ENCODE results near the gene WNT7B.
"Not testable (repeated sequence)": the region's sequence is repeated elsewhere in the genome, so short reads cannot be mapped to it uniquely, and the experiment has no call there.

WNT7B gene

DNA sequence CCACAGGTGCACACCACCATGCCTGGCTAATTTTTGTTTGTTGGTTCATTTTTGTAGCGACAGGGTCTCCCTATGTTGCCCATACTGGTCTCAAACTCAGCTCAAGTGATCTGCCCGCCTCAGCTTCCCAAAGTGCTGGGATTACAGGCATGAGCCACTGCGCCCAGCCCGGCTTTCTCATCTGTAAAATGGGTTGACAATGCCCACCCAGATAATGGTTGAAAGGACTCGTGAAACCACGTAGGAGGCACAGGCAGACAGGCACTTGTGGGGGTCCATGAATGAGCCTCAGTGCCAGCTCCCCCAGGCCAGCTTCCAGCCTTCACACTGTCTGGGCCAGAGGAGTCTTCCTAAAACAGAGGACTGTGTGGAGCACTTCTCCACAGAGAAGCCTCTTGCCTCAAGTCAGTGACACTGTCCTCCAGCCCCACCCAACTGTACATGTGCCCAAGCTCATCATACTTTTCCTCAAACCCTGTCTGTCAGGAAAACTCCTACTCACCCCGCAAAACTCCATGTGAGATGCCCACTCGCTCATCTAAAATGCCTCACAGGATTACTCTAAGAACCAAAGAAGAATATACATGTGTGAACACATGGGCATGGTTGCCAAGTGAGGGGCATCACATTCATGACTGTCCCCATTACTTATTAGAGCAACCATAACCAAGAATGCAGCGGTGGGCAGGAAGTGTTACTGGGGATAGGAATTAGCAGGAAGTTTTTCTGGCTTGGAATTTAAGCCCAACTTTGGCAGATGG, 32.1 kb upstream of the WNT7B start:
- no peak for DNase-seq

DNA sequence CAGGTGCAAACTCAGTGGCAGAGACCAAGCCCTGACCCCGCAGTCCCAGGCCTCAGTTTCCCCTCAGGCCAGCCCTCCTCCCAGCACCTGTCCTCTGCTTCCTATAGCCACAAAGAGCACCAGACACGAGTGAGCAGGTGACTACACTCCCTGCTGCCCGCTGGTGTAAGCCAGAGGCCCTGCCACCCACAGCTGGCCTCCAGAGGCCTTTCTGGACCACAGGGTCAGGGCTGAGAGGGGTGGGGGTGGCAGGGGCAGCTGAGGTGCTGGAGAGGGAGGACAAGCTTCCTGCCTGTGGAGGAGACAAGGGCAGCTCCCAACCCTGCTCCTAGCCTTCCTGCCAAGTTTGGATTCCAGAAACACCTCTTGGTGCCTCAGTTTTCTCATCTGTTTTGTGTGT, 31.3 kb upstream of the WNT7B start:
- no peak for DNase-seq

DNA sequence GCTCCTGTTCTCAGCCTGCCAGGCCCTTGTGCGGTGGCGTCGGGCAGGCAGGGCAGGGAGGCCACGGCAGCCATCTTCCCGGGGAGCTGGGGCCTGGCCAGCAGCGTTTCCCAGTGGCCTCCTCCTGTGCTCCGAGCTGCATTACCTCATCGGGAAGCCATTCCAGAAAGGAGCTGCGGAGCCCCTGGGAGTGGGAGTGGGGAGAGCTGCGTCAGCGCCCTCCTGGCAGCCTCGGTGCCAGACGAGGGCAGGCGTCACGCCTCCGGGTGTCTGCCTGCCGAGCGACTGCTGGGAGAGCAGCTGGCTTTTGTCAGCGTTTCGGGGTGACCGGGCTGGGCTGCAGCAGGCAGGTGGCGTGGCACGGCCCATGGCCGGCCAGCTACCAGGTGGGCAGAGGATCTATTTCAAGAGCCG, 30.9 kb upstream of the WNT7B start:
- peak in 6 of 56 donors; percentile 23 to 70 (median 35) for DNase-seq

DNA sequence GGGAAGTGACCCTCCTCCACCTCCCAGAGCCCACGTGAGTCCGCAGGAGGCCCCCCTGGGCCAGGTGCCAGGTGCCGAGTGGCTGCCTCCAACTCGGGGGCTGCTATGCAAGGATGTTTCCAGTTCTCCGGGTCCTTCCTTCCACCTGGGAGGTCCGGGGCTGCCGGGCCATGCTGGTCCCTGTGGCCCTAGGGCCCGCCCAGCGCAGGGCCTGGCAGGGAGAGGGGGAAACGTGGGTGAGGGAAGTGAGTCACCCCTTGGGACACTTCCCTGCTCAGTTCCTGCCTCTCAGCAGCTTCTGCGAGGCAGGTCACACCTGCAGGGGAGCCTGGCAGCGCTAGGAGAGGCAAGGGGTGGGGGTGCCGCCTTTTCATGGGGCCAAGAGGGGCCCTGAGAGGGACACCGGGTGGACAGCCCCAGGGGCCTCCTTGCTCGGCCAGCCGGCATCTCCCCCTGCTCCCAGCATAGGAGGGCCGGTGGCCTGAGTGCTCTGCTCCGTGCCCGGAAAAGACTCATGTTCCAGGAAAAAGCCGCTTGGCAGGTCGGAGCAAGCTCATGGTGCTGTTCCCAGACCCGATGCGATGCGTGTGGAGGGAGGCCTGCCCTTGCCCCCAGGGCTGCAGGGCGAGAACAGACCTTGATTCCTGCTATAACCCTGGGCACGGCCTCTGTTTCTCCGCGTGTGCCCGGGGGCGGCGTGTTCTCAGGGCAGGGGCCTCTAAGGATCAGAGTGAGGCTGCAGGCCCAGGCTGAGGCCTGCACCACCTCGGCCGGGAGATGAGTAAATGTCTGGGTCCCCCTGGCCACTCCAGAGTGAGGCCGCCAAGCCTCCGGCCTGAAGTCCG, 30.3 kb upstream of the WNT7B start:
- DNase-seq = no peak

DNA sequence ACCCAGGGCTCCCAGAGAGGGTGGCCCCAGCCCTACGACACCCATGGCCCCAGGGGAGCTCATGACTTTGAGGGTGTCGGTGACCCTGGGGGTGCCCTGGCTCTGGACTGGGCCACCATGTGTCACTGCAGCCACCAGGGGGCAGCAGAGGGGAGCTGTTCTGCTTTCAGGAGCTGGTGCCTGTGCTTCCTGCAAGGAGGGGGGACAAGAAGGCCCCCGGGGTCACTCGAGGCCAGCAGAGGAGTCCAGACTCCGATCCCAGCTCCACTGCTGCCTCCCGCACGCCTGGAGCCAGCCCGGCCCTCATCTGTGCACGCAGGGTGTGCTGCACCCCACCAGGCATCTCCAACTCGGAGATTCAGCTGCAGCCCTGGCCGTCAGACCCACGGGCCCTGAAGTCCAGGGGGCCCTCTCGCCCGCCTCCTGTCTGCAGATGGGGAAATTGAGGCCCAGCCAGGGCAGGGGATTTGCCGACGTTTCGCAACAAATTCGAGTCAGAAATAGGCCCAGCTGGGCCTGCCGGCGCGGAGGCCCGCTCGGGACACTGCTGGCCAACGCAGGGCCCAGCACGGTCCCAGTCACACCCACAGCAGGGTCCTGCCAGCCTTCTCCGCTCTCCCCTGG, 29.5 kb upstream of the WNT7B start:
- DNase-seq = peak in 55 of 56 donors; percentile 22 to 96 (median 78)

DNA sequence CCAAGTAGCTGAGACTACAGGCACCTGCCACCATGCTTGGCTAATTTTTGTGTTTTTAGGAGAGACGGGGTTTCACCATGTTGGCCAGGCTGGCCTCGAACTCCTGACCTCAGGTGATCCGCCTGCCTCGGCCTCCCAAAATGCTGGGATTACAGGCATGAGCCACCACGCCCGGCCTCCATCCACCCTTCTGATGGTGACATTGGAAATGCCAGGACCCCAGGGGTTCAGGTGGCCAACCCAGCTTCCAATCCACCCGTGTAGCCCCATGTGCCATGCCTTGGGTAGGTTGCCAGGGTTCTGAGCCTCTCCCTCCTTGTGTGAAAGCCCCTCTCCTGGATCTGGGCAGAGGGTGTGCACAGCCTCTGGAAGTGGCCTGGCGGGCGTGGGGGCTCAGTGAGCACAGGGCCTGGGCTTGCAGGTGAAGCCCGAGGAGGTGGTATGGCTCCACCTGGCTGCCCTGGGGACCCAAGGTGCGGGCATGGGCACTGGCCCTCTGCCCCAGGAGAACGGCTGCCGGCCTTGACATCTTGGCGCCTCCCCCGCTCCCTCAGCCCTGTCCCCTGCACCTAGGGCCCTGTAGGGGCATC, 28.2 kb upstream of the WNT7B start:
- DNase-seq = not testable (repeated sequence)

DNA sequence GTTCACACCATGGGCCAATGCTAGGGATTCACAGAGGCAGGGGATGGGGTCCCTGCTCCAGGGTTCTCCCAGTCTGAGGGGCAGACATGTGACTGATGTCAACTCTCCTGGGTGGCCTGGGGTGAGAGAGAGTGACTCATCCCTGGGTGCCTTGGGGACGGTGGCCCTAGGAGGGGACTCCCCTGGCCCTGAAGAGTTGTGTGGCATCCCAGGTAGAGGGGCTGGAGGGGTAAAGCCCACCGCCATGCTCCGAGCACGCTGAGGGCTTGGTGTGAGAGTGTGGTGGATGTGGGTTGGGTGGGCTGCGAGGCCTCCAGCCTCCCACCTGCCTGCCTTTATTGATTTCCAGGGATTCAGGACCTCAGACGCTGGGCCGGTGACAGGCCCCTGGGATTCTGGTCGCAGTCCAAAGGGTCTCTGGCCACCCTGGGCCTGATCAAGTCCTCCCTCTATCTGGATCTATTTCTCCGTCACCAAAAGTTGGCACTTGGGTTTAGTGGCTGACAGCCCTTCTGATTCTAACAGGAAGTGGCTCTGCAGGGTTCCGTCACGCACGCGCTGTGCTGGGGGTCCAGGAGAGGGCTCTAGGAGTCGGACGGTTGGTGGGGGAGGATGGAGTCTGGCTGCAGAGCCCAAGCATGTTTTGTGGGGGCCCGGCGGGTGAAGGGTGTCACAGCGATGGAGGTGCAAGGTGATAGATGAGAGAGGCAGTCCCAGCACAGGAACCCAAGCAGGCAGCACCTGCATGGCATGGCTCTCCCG, 27.3 kb upstream of the WNT7B start:
- no peak for DNase-seq

DNA sequence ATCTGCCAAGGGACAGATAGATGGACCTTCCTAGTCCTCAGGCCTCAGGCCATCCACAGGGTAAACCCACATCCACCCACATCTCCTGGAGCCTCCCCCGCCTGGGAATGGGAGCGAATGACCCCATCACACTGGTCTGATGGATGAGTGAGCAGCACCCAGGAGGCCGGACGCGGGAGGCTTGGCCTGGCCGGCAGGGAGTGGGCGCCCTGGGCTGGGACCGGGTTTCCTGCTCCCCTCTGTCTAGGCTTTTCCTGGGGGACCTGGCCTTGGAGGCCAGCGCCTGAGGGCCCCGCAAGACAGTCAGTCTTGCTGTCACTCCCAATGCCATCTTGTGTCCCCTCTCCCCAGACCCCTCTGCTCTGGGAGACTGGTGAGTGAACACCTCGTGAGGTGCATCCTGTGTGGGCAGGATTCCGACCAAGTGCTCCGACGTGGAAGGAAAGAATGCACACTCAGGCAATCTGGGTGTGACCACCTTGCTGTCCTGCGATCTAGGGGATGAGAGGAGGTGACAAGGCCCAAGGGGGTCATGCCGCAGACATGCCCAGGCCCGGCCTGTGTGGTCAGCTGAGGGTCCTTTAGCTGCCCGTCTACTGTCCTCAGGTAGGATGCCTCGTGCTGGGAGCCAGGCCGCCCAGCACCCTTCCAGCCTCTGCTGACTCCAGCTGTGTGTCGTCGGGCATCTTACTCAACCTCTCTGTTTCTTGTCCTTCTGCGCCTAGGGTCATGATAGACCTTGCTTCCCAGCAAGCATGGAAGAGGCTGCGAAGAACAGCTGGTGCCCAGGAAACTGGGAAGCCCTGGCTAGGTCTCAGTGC, 26.5 kb upstream of the WNT7B start:
- DNase-seq = no peak

DNA sequence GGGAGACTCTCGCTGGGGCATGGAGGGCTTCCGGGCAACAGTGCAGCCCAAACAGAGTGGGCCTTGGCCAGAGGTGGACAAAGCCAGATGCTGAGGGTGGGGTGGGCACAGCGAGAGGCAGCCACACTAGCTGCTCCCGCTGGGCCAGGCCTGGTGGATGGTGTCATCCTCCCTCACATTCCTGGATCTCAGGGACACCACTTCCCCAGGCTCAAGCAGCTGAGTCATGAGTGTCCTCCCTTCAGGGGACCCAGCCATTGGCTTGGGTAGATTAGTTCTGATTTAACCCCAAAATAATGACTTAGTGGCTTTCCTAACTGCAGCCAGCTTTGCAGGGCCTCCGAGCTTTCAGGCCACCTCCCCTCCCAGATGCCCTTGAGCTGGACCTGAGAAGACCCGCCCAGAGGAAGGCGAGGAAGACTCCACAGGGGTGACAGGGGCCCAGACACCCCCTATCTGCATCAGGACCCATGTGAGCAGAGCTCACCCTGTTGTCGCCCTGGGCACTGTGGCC, 25.9 kb upstream of the WNT7B start:
- DNase-seq = no peak

DNA sequence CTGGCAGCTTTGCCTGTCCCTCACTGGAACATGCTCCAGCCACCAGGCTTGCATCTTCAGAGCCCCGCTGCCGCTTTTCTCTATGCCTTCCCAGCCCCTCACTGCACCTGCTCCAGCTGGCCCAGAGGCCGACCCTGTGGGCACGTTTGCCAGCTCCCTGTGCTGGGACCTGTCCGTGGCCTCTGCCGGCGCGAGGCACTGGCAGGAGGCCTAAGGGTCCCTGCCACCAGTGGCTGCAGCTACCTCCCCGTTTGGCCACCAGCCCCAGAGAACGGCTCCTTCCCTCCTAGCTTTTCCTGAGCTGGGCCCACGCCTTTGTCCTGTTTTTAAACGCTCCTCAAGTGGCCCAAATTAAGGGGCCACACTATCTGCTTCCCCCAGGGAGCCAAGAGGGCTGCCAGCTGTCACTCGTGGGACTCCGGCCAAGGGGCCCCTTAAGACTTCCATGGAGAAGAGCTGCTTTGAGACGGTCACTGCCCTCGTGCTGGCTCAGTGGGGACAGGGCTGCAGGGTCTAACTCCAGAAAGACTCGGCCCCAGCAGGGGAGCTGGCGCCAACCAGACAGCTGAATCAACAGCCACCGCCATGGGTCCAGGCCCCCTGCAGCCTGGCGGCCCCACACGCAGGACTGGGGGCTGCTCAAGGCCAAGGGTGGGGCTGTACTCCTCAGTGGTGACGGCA, 24.6 kb upstream of the WNT7B start:
- DNase-seq = no peak

DNA sequence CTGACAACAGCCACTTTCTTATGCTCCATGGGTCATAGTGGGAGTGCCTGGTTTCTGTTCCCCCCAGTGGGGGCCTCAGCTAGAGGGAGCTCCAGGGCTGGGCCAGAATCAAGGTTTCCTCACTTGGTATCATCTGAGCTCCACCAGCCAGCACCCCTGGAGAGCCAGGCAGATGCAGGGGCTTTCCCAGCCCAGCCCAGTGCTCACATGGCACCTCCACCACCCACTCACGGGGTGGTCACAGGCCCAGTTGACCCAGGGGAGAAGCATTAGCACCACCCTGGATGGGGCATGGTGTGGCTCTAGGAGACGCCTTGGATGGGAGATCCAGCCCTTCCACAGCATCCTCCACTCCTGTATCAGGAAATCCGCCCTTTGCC, 24.1 kb upstream of the WNT7B start:
- DNase-seq = no peak

DNA sequence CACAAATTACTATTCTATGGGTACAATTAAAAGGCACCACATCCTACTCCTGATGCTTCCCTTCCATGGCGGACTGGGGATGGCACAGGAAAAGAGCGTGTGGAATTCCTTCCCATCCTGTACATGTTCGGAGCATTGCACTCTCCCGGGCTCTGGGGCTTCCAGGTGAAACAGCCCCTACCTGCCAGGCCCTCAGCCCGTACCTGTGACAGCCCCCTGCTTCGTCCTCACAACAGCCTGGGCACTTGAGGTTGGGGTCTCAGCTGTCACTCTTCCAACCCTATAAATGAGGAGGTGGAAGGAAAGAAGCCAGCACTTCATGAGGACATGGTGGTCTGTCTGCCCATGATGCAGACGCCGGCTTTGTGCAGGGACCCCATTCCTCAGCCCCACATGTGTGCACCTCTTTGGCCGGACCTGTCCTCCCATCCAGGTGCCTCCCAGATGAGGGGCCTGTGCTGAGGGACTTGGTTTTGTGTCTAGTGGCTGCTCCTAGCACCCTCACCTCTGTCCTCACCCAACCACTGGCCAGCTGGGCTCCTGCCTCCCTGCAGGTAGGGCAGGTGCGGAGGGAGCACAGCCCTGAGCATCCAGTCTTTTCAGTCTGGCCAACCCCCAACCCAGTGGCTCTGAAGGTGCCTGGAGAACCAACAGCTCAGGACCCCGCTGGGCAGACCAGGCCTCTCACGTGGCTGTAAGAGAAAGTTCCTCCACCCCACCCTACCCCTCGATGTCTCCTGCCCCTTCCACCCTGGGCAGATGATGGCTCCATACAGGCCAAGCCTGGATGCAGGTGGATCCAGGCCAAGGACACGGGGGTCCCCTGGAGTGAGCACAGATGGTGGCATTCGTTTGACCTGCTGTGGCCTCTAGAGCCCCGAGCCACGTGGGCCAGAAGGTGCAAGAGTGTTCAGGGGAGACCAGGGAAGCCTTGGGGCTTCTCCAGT, 23.4 kb upstream of the WNT7B start:
- DNase-seq = no peak

DNA sequence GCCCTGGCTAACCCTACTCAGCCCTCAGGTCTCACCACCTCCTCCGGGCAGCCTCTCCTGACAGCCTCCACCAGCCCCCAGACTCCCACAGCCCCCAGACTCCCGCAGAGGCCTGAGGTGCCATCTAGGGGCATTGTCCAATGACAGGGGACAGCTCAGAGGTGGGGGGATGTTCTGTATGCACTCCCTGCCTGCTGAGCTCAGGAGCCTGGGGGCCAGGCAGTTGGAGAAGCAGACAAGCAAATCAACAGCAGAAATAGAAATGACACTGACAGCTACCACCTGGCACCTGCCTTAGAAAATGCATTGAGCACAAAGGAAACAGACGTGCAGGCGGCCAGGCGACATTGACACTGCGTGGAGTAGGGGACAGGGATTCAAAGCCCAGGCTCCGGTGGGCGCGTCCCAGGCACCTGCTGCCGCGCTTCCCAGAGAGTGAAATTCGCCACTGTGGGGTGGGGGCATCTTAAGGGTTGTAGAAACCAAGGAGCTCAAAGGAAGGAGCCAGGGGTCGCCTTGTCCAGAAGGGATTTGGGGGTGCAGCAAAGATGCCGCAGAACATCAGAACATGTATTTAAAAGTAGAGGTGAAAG, 22.5 kb upstream of the WNT7B start:
- DNase-seq = no peak

DNA sequence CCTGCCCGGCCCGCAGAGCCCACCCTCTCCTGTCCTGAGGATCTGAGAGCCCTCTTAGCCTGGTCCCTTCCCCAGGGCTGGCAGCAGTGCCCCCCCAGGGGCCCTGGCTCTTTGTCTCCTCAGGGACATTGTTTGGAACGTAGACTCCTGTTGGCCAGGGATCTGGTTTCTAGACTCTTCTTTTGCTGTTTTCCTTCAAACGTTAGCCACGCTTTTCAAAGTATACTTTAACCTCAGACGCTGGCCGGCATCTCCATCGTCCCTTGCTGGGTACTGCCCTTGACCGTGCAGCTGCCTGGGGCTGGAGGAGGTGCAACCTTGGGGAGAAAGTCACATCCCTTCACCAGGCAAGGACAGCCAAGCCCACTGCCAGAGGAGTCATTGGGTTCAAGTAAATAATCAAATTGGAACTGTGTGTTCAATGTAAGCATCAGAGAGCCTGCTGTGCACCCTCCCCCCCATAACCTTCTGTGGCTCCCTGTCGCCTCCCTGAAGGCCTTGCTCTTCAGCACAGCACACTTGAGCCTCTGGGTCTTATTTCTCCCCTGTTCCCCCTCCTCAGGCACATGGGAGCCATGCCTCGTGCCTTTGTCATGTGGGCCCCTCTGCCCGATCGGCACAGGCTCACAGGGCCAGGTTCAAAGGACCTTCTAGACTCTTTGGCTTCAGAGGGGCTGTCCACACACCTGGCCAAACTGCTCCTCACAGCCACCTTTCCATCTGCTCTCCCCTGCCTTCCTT, 21.8 kb upstream of the WNT7B start:
- no peak for DNase-seq

DNA sequence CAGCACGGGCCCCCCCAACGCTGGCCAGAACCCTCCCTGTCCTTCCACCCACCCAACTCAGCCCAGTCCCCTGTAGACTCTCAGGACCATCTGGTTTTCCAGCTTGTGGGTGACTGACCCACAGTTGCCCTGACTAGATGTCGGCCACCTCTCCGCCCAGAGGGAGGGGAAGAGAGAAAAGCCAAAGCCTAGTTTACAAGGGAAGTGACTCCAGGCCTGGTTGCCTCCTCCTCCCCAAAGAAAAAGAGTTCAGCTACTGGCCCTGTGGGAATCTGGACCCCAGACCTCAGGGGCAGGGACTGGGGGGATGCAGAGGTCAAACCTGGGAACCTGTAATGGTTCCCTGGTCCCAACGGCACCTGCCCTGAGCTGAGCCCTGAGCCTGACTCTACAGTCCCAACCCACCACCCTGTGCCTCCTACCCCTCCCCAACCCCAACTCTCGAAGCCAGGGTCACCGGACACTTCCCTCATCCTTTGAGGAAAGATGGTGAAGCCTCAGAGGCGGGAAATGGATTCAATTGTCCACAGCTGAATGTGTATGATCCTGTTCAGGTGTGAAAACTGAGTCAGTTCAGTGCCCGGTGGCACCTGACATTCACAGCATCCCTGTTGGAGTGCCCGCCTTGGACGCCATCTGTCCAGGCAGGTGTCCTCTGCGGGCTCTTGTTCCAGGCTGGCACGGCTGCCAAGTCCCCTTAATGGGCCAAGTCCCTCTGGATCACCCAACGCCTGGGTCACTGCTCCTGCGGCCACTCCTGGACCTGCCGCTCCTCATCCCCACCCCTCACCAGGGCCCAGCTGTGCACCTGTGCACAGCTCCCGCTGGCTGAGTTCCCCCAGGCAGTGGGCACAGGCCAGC, 21.0 kb upstream of the WNT7B start:
- DNase-seq = no peak
